HG03280 (cell line): ENCODE results near the gene UEVLD.

ENCODE experiments used
- ATAC-seq: cut with Tn5 transposase; IDR thresholded peaks from one replicate; pipeline ENCODE4 v1.9.1; 2021; ENCODE audit warnings: mild to moderate bottlenecking, moderate library complexity; ENCODE audit not compliant: unreplicated experiment

Gene UEVLD

GRCh38 chr11:18590571-18590970 is 2.0 kb upstream of the UEVLD start:
- no peak for ATAC-seq

GRCh38 chr11:18581825-18582224 is 6.7 kb downstream of the UEVLD start:
- no peak for ATAC-seq

GRCh38 chr11:18580113-18580766 is 8.3 kb downstream of the UEVLD start:
- no peak for ATAC-seq

GRCh38 chr11:18578975-18579598 is 9.4 kb downstream of the UEVLD start:
- no peak for ATAC-seq

- ATAC-seq: no peak
Observed at GRCh38 chr11:18575361-18575760, 13.2 kb downstream of the UEVLD start.

- ATAC-seq: no peak
Observed at GRCh38 chr11:18567081-18567480, 21.5 kb downstream of the UEVLD start.

GRCh38 chr11:18566406-18566805 is 22.1 kb downstream of the UEVLD start:
- no peak for ATAC-seq

- ATAC-seq: no peak
Observed at GRCh38 chr11:18564149-18564548, 24.4 kb downstream of the UEVLD start.

- no peak for ATAC-seq
Observed at GRCh38 chr11:18563090-18563730, 25.3 kb downstream of the UEVLD start.

GRCh38 chr11:18548001-18548400 is 40.5 kb downstream of the UEVLD start:
- no peak for ATAC-seq

- ATAC-seq: no peak
Observed at GRCh38 chr11:18540207-18541009, 48.1 kb downstream of the UEVLD start.

- no peak for ATAC-seq
Observed at GRCh38 chr11:18536209-18536608, 52.3 kb downstream of the UEVLD start.

GRCh38 chr11:18534245-18534644 is 54.3 kb downstream of the UEVLD start:
- ATAC-seq: no peak

GRCh38 chr11:18533365-18533764 is 55.2 kb downstream of the UEVLD start:
- ATAC-seq: no peak

- no peak for ATAC-seq
Observed at GRCh38 chr11:18527512-18527911, 61.0 kb downstream of the UEVLD start.

GRCh38 chr11:18526521-18527296 is 61.8 kb downstream of the UEVLD start, which contains the start of gene TSG101:
Gene TSG101 (minus strand): TSS chr11:18526942. CDS start chr11:18526816, 126 bp downstream.
- ATAC-seq: peak; percentile 94

- ATAC-seq: no peak
Observed at GRCh38 chr11:18526130-18526520, 62.4 kb downstream of the UEVLD start.

GRCh38 chr11:18524248-18524647 is 64.3 kb downstream of the UEVLD start:
- no peak for ATAC-seq

GRCh38 chr11:18523084-18523483 is 65.5 kb downstream of the UEVLD start:
- no peak for ATAC-seq

- ATAC-seq: no peak
Observed at GRCh38 chr11:18522388-18522787, 66.1 kb downstream of the UEVLD start.

- no peak for ATAC-seq
Observed at GRCh38 chr11:18521122-18521521, 67.4 kb downstream of the UEVLD start.
